Progenitor cell of endocrine pancreas (in vitro differentiated cells): ENCODE measurements around the gene EHBP1L1. TPM values are rescaled to one million over a fixed set of nuclear protein-coding genes. Genes with fewer than 3 reads are reported as not detected.

Experiments used
- DNase-seq: peaks from one replicate; pipeline ENCODE4 v3.0.0; 2021; ENCODE audit warnings: low spot score; ENCODE audit not compliant: unreplicated experiment
- H3K27ac Mint-ChIP-seq: 2 replicates; pipeline ENCODE4 v1.8.0; 2021; ENCODE audit warnings: mild to moderate bottlenecking, moderate library complexity, mixed read lengths
- H3K27me3 Mint-ChIP-seq: 2 replicates; pipeline ENCODE4 v1.8.0; 2021; ENCODE audit warnings: mixed read lengths
- H3K36me3 Mint-ChIP-seq: 2 replicates; pipeline ENCODE4 v1.8.0; 2022; ENCODE audit warnings: mixed read lengths; ENCODE audit not compliant: insufficient read depth
- H3K4me1 Mint-ChIP-seq: 2 replicates; pipeline ENCODE4 v1.8.0; 2021; ENCODE audit warnings: low read depth, mixed read lengths
- H3K4me3 Mint-ChIP-seq: 2 replicates; pipeline ENCODE4 v1.8.0; 2021; ENCODE audit warnings: low read depth, mild to moderate bottlenecking, moderate library complexity, mixed read lengths
- H3K9me3 Mint-ChIP-seq: 2 replicates; pipeline ENCODE4 v1.8.0; 2021; ENCODE audit warnings: low read depth, mixed read lengths
- CTCF ChIP-seq: fragments of 200-600 bp; sonication (generic); IDR thresholded peaks from one replicate; pipeline ENCODE4 v1.5.0; 2021; ENCODE audit warnings: antibody characterized with exemption, mild to moderate bottlenecking; ENCODE audit not compliant: unreplicated experiment
- total RNA-seq: library from RNA; stranded (reverse); gene quantifications from 2 replicates; pipeline ENCODE4 v1.2.1, GENCODE V29; 2021

EHBP1L1 gene
- total RNA-seq, 1 donor from 2014 or later = 13.0 TPM

- no peaks in the 10 kb centered on the region for H3K9me3 Mint-ChIP-seq
- TF ChIP-seq CTCF = no peak
- H3K27ac Mint-ChIP-seq = peak overlapping the region; percentile 71
- H3K36me3 Mint-ChIP-seq = no peaks in the 10 kb centered on the region
- H3K4me3 Mint-ChIP-seq = peak overlapping the region; percentile 71
- no peak for DNase-seq
- H3K27me3 Mint-ChIP-seq = peaks cover 39% of the 10 kb centered on the region
- peaks cover 18% of the 10 kb centered on the region for H3K4me1 Mint-ChIP-seq
Observed at GRCh38 chr11:65556470-65557279, 19.2 kb upstream of the EHBP1L1 start.

- no peaks in the 10 kb centered on the region for H3K9me3 Mint-ChIP-seq
- no peaks in the 10 kb centered on the region for H3K36me3 Mint-ChIP-seq
- no peak for DNase-seq
- H3K4me3 Mint-ChIP-seq = peak overlapping the region; percentile 71
- H3K27me3 Mint-ChIP-seq = peaks cover 40% of the 10 kb centered on the region
- H3K4me1 Mint-ChIP-seq = peaks cover 14% of the 10 kb centered on the region
- TF ChIP-seq CTCF = no peak
- H3K27ac Mint-ChIP-seq = peak overlapping the region; percentile 25
Observed at GRCh38 chr11:65557280-65558001, 18.4 kb upstream of the EHBP1L1 start.

- Mint-ChIP-seq H3K36me3 (no peaks in the 10 kb centered on the region), H3K27me3 (peaks cover 40% of the 10 kb centered on the region), H3K4me1 (peaks cover 12% of the 10 kb centered on the region), H3K9me3 (no peaks in the 10 kb centered on the region), H3K4me3 (peak within 1 kb of the TSS; percentile 71), H3K27ac (peak within 1 kb of the TSS; percentile 90)
- TF ChIP-seq CTCF = no peak
- peak; percentile 47 for DNase-seq
Observed at GRCh38 chr11:65558002-65558929, 17.6 kb upstream of the EHBP1L1 start, which contains the start of gene LTBP3. LTBP3 (minus strand) TSS chr11:65558359; CDS start chr11:65557959, 400 bp downstream.

GRCh38 chr11:65558930-65559509, 16.8 kb upstream of the EHBP1L1 start:
- Mint-ChIP-seq H3K4me1 (peaks cover 12% of the 10 kb centered on the region), H3K4me3 (peak overlapping the region; percentile 56), H3K9me3 (no peaks in the 10 kb centered on the region), H3K36me3 (no peaks in the 10 kb centered on the region), H3K27ac (peak overlapping the region; percentile 90), H3K27me3 (peaks cover 41% of the 10 kb centered on the region)
- no peak for DNase-seq
- no peak for TF ChIP-seq CTCF
